Stimulated activated CD8-positive, alpha-beta memory T cell treated with anti-CD3 and anti-CD28 coated beads, Interleukin-4, amount 100 ng/mL, for 48 hours (primary cell): ENCODE measurements around the gene MIP.
"Not testable (repeated sequence)": the region's sequence is repeated elsewhere in the genome, so short reads cannot be mapped to it uniquely, and the experiment has no call there.

Experiments used
- DNase-seq: peaks from one replicate; pipeline ENCODE4 v3.0.0-alpha.2; 2020

Gene MIP

DNA sequence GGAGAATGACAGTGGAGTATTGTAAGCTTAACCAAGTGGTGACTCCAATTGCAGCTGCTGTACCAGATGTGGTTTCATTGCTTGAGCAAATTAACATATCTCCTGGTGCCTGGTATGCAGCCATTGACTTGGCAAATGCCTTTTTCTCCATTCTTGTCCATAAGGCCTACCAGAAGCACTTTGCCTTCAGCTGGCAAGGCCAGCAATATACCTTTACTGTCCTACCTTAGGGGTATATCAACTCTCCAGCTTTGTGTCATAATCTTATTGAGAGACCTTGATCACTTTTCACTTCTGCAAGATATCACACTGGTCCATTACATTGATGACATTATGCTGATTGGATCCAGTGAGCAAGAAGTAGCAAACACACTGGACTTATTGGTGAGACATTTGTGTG, 52.8 kb downstream of the MIP start:
- DNase-seq: not testable (repeated sequence)

- not testable (repeated sequence) for DNase-seq
Observed at GRCh38 chr12:56401125-56401524, 53.3 kb downstream of the MIP start.
